Fibroblast of the conjunctiva (primary cell): ENCODE measurements around the gene P2RX4.
"Not testable (repeated sequence)": the region's sequence is repeated elsewhere in the genome, so short reads cannot be mapped to it uniquely, and the experiment has no call there.

ENCODE experiments used
- DNase-seq: peaks from one replicate; pipeline ENCODE4 v3.0.0-alpha.2; 2010; ENCODE audit warnings: low read depth

The P2RX4 gene

DNA sequence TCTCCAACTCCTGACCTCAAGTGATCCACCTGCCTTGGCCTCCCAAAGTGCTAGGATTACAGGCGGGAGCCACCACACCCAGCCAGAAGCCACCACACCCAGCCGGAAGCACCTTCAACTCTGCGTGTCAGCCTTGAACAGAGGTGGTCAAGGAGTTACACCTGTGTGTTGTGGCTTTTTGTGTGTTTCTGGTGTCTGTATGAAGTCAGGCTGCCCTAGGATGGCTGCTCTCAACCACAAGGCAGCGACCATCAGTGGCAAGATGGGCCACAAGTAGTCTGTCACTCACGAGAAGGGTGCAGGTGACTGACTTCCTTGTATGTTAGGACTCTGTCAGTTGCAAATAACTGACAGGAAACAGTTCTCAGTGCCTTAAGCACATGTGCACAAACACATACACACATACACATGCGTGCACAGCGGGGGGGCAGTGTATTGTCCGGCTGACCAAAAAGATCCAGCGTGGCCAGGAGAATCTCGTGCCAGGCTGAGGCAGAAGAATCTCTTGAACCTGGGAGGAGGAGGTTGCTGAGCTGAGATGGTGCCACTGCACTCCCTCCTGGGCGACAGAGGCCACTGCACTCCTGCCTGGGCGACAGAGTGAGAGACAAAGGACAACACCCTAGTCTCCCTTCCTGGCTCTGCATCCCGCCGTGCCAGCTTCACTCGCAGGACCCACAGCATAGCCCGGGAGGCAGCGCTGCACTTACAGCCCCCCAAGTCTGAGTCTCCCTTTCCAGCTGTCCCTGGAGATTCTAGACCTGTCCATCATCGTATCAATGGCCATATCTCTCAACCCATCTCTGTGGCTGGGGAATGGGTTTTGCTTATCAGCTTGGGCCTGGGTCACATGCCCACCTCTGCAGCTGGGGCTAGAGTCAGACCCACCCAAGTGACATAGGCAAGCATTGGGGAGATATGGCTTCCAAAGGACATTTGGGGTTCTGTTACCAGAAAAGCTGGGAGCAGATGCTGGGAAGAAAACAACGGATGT lies 13.7 kb downstream of the P2RX4 start:
- DNase-seq: no peak

DNA sequence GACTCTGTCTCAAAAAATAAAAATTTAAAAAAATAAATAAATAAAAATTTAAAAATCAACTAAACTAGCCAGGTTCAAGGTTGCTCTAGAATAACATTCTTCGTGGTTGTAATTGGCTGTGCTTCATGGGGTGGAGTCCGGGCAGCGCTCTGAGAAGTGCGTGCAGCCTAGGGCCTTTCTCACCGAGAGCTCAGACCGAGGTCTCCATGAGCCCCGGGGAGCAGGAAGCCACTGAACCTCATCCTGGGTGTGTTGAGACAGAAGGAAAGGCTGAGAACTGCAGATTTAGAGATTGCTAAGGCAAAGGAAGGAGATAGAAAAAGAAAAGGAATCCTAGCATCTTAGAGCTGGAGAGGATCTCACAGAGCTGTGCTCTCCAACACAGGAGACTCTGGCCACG lies 14.7 kb downstream of the P2RX4 start:
- DNase-seq: no peak

DNA sequence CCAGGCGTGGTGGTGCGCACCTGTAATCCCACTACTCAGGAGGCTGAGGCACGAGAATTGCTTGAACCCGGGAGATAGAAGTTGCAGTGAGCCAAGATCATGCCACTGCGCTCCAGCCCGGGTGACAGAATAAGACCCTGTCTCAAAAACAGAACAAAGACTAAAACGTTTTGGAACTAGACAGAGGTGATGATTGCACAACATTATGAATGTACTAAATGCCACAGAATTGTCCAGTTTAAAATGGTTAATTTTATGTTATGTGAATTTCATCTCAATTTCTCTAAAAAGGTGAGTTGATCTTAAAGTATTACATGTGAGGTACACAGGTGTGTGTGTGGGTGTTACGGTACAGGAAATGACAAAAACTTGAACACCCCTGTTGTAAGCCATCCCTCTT lies 16.5 kb downstream of the P2RX4 start:
- DNase-seq: no peak

DNA sequence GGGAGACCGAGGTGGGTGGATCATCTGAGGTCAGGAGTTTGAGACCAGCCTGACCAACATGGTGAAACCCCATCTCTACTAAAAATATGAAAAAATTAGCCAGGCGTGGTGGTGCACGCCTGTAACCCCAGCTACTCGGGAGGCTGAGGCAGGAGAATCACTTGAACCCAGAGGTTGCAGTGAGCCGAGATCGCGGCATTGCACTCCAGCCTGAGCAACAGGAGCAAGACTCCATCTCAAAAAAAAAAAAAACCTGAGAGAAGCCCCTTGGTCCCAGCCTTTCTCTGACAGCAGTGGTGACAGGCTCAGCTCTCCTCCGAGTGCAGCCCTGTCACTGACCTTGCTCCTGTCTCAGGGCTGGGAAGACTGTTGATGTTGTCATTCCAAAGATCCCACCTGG lies 16.9 kb downstream of the P2RX4 start:
- not testable (repeated sequence) for DNase-seq

DNA sequence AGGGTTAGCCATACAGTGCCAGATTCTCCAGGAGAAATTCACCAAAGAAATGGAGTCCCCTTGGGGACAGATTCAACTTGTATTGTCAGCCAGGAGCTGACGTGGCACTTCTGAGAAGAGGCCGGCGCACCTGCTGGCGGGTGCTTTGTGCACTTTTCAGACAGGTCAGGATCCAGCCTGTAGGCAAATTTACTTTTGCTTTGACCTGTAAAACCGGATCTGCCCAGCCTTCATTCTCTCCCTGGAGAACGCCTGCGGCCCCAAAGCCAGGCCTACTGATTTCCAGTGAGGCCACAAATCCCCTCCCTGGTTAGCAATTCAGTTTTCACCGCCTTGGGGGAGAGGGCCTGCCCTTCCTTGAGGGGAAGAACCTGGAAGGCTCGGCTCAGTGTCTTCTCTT lies 17.4 kb downstream of the P2RX4 start:
- DNase-seq: no peak

DNA sequence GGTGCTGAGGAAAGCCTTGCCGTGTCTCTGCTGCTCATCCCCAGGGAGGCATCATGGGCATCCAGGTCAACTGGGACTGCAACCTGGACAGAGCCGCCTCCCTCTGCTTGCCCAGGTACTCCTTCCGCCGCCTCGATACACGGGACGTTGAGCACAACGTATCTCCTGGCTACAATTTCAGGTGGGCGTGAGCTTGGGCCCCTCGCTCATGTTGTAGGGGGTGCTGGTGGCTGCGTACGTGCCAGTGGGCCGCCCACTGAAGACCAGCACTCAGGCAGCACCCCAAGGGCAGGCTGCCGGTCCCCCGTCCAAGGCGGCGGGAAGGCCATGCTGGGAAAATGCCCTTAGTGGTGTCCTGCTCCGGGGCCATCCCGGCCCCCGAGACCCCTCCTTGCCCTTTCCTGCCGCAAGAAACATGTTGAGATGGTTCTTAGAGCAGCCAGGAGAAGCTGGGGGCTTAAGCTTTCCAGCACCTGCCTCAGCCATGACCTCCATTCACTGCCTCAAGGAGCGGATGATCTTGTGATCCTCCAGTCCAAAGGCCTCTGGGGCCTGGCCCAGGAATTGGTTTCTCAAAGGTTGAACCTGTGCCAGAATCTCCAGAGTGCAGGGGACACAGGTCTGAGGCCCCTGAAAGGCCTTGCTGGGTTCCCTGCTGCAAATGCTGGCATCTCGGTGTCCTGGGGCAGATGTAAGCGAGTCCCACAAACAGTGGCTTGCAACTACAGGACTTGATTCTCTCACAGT lies 19.2 kb downstream of the P2RX4 start:
- no peak for DNase-seq

DNA sequence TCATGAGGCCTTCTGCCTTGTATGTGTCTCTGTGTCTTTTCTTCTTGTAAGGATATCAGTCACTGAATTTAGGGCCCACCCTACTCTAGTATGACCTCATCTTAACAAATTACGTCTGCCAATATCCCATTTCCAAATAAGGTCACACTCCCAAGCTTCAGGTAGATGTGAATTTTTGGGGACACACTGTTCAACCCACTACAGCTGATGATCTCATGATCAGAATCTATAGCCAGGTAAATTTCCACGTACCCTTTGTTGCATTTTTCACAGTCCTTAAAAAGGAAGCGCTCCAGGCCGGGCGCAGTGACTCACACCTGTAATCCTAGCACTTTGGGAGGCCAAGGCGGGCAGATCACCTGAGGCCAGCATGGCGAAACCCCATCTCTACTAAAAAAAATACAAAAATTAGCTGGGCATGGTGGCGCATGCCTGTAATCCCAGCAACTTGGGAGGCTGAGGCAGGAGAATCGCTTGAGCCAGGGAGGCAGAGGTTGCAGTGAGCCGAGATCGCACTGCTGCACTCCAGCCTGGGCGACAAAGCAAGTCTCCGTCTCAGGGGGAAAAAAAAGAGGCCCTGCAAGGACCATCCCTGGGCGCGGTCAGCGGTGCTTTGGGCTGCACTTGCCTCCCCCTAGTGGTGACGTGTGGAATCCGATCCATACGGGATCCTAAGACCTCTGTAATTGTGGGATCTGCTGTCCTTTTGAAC lies 20.1 kb downstream of the P2RX4 start:
- peak; percentile 60 for DNase-seq

DNA sequence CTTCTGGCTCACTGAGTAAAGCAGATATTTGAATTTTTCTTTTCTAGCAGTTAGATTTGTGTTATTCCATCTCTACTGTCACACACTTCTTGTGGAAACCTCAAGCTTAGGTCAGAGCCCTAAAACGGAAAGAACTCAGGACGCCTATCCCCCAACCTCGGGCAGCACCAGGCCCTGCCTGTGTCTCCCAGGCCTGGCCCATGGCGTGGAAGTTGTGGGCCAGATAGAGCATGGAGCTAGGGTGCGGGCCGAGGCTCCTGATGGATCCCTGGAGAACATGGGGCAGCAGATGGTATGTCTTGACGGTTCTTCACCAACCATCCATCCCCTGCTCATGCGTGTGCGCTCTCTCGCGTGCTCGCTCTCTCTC lies 20.6 kb downstream of the P2RX4 start:
- no peak for DNase-seq

DNA sequence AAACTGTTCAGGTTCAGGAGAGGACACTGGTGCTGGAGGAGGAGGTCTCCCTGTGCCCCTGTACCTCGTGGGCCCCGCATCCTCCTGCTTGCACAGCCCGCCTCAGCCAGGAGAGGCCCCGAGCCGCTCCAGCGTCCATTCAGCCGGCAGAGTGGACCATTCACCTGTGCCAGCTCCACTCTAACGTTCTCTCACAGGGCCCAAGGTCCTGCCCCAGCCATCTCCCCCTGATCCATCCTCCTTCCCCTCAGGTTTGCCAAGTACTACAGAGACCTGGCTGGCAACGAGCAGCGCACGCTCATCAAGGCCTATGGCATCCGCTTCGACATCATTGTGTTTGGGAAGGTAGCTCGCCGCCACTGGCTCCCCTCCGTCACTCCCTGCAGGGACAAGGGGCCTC lies 22.2 kb downstream of the P2RX4 start:
- DNase-seq: no peak

DNA sequence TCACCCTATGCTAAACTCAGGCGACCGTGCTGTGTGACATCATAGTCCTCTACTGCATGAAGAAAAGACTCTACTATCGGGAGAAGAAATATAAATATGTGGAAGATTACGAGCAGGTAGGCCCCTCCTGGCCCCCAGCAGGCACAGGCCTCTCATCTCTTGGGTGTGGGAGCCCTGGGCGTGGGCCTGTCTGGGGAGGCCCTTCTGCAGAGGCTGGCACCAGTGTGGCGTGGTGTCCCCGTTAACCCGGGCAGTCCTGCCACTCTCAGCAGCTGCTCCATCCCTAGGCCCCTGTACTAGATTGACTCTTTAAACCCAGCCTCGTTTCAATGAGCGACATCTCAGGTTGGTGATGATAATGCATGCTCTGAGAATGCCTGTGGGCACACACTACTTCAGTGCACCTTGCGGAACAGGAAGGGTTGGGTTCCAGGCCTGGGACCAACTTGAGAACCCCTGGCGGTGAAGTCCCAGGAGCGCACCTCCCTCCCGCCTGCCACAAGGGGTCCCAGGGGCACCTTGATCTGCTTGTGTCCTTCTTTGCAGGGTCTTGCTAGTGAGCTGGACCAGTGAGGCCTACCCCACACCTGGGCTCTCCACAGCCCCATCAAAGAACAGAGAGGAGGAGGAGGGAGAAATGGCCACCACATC lies 23.2 kb downstream of the P2RX4 start:
- DNase-seq: no peak

DNA sequence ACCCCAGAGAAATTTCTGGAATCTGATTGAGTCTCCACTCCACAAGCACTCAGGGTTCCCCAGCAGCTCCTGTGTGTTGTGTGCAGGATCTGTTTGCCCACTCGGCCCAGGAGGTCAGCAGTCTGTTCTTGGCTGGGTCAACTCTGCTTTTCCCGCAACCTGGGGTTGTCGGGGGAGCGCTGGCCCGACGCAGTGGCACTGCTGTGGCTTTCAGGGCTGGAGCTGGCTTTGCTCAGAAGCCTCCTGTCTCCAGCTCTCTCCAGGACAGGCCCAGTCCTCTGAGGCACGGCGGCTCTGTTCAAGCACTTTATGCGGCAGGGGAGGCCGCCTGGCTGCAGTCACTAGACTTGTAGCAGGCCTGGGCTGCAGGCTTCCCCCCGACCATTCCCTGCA lies 23.7 kb downstream of the P2RX4 start:
- DNase-seq: no peak

DNA sequence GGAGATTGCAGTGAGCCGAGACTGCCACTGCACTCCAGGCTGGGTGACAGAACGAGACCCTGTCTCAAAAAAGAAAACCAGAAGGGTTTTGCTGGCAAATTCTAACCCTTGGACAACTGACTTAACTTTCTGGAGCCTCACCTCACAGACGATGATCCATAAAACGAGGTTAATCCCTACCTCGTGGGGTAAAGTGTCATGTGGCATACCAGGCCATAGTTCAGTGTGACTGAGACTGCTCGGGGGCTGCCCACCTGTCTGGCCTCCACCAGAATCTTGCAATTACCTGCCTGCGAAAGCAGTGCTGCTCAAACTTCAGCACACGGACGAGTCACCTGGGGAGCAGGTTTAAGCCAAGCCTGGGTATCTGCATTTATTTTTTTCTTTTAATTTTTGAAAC lies 26.8 kb downstream of the P2RX4 start:
- DNase-seq: no peak

DNA sequence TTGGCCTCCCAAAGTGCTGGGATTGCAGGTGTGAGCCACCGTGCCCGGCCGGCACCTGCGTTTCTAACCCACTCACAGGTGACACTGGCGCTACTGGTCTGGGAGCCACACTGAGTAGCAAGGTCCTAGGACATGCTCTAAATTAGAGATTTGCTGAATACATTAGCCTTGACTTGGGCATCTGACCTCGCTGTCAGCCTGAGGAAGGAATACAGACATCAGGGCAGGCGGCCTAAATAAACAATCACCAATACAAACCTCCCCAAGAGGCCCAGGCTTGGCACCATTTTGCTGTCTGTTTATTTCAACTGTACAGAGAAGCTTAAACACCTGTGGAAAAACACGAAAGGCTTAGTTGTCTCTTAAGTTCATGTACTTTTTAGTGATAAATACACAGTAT lies 27.5 kb downstream of the P2RX4 start:
- no peak for DNase-seq

DNA sequence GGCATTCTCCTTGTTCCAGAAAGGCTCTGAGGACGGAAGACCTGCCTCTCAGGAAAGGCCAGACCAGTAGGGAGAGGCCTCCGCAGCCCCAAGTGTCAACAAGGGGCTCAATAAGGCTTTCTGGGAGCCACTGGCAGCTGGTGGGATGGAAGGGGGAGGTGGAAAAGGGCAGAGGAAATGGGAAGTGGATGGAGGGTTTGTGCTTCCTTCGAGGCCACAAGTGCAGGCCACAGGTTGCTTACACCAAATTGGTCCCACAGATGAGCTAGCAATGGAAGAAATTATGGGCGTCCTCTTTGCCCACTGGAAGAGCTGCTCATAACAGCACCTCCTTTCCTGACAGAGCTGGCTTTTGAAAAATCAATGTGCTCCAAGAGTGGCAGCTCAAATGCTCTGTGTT lies 28.2 kb downstream of the P2RX4 start:
- no peak for DNase-seq

DNA sequence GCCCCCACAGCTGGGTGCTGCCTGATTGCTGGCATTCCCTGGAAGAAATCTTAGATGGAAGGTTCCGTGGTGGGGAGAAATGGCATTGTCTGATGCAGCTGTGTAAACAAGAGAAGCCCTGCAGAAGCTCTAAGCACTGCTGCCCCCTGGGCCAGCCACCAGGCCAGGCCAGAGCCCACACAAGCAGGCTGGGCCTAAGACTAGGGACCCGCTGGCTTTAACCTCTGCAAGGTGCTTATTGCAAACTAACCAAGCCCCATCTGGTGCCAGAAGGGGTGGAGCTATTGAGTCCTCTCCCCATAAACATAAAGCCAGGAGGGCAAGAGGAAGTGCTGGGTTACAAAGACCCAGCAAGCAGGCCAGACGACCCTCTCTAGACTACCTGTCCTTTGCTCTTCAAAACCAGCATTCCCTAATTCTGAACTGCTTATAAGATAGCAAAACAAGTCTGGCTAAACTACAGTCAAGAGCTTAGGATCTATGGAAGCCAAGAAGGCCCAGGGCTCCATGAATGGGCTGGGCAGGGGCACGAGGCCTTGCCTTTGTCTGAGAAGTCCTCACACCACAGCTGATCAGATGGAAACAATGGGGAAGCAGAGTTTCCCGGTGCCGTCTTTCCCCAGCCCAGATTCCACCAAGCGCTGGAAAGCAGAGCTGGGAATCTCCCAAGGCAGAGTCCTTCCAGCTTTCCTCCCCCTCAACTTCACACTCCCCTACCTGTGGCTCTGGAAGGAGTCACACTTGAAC lies 28.8 kb downstream of the P2RX4 start:
- DNase-seq: no peak

DNA sequence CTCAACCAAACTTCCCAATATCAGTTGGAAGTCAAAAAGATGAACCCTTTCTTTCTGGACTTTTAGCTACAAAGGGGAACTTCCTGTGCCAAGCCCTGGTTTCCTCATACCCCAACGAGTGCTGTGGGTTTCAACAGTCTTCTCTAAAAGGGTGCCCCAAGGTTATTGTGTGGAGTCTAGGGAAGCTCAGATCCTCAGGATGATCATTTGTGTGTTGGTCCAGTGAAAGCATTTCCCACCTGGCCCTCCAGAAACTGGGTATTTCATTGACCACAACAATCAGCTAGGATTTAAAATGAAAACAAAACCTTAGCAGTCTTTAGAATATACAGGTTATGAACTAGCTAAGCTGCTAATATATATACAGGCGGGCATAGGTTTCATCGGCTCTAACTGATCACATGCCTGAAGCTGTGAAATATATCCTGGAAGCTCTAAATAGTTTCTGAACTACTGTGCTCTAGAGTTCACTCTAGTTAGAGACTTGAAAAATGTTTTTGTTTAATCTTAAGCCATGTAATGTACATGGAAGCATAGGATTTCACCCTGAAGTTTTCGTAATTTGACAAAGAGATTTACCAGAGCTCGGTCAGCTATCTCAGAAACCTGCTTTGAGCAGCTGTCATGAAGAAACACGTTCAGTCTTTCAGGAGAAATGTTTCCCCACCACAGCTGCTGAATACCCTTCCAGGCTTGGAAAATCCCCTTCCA lies 29.6 kb downstream of the P2RX4 start:
- DNase-seq: no peak

DNA sequence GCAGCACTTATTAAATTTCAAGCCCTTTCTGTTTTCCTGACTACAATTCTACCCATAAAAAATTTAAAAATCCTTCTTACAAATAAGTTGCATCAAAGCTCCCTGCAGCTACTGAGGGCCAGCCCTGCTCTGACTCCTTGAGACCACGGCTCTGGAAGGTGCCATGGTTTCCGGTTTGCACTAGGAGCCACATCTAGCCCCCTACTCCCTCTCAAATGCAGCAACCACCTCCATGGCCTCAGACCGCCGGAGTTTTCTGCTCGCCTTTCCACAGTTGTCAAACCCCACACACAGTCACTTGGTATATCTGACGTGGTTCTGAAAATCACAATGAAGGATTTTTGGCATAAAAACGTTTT lies 30.1 kb downstream of the P2RX4 start:
- DNase-seq: no peak

DNA sequence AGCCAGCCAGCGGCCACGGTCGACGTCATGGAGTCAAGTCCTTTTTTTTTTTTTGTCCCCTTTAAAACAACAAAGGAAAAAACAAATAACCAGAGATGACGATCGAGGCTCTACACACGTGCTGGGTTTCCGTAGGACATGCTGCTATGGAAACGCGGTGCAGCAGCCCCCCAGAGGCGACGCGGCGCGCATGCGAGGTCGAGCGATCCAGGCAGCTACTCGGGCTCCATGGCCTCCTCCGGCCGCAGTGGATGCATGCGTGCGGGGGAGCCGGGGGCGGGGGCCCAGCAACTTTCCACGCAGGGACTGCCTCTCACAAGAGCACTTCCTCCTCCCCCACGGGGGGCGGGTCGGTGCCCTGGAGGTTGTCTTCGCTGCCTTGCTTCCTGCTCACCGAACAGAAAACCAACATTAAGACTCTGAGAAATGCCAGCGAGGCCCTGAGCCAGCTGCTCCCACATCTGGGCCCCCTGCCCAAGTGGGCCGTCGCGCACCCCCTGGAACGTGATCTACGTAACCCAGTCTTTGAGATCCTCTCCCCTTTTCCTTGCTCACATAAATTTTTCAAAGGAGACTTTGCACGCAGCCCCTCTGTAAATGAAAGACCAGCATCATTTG lies 30.7 kb downstream of the P2RX4 start:
- peak; percentile 3 for DNase-seq

DNA sequence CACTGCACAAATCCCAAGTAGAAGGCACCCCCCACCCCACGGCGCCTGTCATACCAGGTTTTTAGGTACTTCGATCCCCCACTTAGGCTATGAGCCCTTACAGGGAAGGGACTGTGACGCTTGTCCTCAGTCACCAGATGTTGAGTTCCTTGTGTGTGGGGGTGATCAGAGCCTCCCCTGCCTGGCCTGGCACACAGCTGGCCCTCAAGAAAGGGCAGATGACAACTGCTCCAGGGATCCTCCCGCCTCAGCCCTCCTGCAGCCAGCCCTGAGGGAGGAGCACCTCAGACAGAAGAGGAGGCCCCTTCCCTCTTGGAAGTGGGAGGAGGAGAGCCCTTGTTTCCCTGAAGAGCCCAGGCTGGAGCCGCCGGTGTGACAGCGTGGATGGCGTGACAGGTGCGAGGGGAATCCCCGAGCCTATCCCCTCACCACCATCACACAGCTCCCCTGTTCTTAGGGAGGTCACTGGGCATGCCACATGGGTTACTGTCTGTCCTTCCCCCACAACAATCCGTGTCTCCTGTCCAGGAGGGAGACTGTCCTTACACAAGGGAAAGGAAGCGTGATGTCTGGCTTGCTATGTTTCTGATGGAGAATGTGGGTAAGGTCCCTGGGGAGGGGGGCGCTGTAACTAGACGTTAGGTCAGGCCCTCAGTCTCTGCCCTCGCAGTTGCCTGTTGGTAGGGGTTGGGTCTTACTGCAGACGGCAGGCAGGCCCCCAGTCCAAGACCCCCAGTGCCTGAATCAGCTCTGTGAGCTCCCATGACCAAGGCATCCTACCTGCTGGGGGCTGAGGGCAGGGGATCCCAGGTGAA lies 31.4 kb downstream of the P2RX4 start:
- DNase-seq: no peak

DNA sequence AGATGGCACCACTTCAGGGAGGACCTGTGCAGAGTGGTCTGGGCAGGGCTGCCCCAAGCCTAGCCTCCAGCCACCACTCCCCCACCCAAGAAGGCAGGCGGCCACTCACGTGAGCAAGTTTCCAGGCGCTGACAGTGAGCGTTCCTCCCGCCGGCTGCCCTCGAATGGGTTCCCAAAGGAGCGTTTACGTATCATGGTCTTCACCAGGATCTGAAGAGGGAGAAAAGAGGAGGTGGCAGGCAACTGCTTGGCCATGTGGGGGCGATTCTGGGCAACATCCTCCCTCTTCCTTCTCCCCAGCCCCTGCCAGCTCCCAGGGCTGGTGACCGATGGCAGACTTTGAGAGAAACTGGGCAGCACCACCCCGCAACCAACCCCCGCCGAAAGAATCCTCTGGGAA lies 35.1 kb downstream of the P2RX4 start:
- DNase-seq: no peak
